Tibial nerve (tissue), 4 donors: ENCODE measurements around the gene EPHX1. TPM values are rescaled to one million over a fixed set of nuclear protein-coding genes. Genes with fewer than 3 reads are reported as not detected.
"Not testable (repeated sequence)": the region's sequence is repeated elsewhere in the genome, so short reads cannot be mapped to it uniquely, and the experiment has no call there.

Experiments
- DNase-seq, 2 donors: peaks; one replicate each; pipeline ENCODE4 v3.0.0-alpha.2; 2019; ENCODE audit warnings: low spot score in 2 of 2
- H3K27ac ChIP-seq, 4 donors: fragments of 200-600 bp; sonication (generic) in 3 of 4; one replicate each; pipeline ENCODE4 v1.5.1; 2017 to 2019; ENCODE audit warnings: mild to moderate bottlenecking in 1 of 4
- H3K27me3 ChIP-seq, 2 donors: fragments of 200-600 bp; sonication (generic) in 1 of 2; one replicate each; pipeline versions ENCODE4 v1.5.1 to v1.6.0; 2017 to 2019
- H3K36me3 ChIP-seq, 3 donors: fragments of 200-600 bp; sonication (generic); one replicate each; pipeline ENCODE4 v1.5.1; 2018 to 2019
- H3K4me1 ChIP-seq, 4 donors: fragments of 200-600 bp; sonication (generic) in 3 of 4; one replicate each; pipeline ENCODE4 v1.5.1; 2017 to 2019
- H3K4me3 ChIP-seq, 4 donors: fragments of 200-600 bp; sonication (generic) in 3 of 4; one replicate each; pipeline ENCODE4 v1.5.1; 2017 to 2019; ENCODE audit warnings: mild to moderate bottlenecking in 1 of 4, moderate library complexity in 1 of 4
- H3K9me3 ChIP-seq, 4 donors: fragments of 200-600 bp; sonication (generic) in 3 of 4; one replicate each; pipeline ENCODE4 v1.5.1; 2017 to 2019
- CTCF ChIP-seq, 5 experiments: fragments of 200-600 bp in 3 of 5; fragments of 450-650 bp in 2 of 5; sonication (generic) in 3 of 5; IDR thresholded peaks; one replicate each; pipeline ENCODE4 v1.5.1; 2016 to 2019; ENCODE audit warnings: antibody characterized with exemption in 5 of 5, mild to moderate bottlenecking in 3 of 5, moderate library complexity in 2 of 5
- EP300 ChIP-seq, 2 donors: sonication (generic); formaldehyde crosslinking; IDR thresholded peaks; one replicate each; pipeline ENCODE4 v1.6.1; 2017; ENCODE audit warnings: antibody characterized with exemption in 2 of 2, mild to moderate bottlenecking in 1 of 2
- POLR2A ChIP-seq, 2 donors: fragments of 450-650 bp; IDR thresholded peaks; one replicate each; pipeline ENCODE4 v1.6.1; 2017; ENCODE audit warnings: antibody characterized with exemption in 2 of 2, mild to moderate bottlenecking in 2 of 2, moderate library complexity in 2 of 2
- WGBS, 2 donors: methylation state at CpG; one replicate each; pipeline ENCODE4 v1.1.5; 2018; 5-methylcytosine and 5-hydroxymethylcytosine counted together
- total RNA-seq, 4 donors: library from RNA; depleted of rRNA; stranded (reverse); fragments of >200 nt; gene quantifications; one replicate each; pipeline ENCODE4 v1.1.0, GENCODE V29; 2016

Gene EPHX1
- total RNA-seq, 4 donors from 2014 or later: 80.1 to 203 (median 133) TPM

DNA sequence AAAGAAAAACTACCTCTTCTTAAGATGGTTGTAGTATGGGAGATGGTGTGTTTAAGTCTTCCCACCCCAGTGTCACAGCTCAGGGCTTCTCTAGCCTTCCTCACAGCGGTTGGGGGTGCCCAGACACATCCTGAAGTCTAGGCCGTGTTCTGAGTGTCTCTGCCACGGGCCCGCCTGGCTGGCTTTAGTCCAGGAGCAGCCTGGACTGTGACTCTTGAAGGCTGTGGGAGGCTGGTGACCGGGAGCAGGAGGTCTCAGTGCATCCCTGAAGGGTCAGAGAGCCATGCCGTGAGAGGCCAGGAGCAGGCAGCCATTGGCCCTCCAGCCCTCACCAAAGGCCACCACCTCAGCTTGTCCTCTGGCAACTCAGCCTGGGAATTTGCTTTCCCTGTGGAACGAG lies 4.5 kb downstream of the EPHX1 start:
- Histone ChIP-seq H3K36me3 (no peaks in the 10 kb centered on the region), H3K27ac (peak overlapping the region; percentile 63 to 89 (median 74)), H3K9me3 (no peaks in the 10 kb centered on the region), H3K4me3 (no peak overlapping the region), H3K27me3 (no peaks in the 10 kb centered on the region), H3K4me1 (peaks cover 0 to 84% (median 62%) of the 10 kb centered on the region in 4 donors)
- 44 to 64% methylated on average over 6 to 7 of the region's 7 CpGs for WGBS, 2 donors
- DNase-seq: no peak
- TF ChIP-seq EP300 (IDR thresholded peaks at IDR 0.05) (no peak), CTCF (IDR thresholded peaks at IDR 0.05) (no peak)

- WGBS, 2 donors: 74 to 85% methylated on average over 6 to 7 of the region's 7 CpGs
- peaks cover 0 to 88% (median 60%) of the 10 kb centered on the region in 4 donors for H3K4me1 ChIP-seq
- not testable (repeated sequence) for DNase-seq, H3K9me3 ChIP-seq, H3K36me3 ChIP-seq, H3K4me3 ChIP-seq, H3K27me3 ChIP-seq
- peak overlapping the region in 3 of 4 donors; percentile 63 to 95 (median 86) for H3K27ac ChIP-seq
These were observed 5.2 kb downstream of the EPHX1 start for GRCh38 chr1:225815090-225815489.

DNA sequence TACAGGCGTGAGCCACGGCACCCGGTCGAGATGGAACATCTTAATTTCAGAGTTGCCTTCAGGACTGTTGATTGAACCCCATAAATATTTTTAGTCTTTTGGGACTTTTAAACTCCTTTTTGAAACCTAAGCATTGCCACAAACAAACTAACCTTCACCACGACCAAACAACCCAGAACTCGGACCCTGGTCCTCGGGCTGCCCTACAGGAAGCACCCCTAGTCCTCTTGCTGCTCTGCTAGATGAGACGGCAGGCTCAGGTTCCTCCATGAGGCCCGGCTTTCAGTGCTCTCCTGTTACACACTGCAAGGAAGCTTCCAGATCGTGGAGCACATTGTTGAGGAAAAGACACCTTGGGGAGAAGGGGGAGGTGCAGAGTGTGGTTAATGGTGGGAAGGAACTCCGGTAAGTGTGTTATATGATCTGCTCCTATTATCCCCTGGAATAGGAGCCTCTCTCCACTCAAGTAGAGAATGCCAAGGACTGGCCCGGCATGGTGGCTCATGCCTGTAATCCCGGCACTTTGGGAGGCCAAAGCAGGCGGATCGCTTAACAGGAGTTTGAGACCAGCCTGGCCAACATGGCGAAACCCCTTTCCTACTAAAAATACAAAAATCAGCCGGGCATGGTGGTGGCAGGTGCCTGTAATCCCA lies 5.7 kb downstream of the EPHX1 start:
- H3K4me3 ChIP-seq: no peak overlapping the region
- TF ChIP-seq EP300 (IDR thresholded peaks at IDR 0.05) (no peak), POLR2A (IDR thresholded peaks at IDR 0.05) (no peak), CTCF (IDR thresholded peaks at IDR 0.05) (no peak)
- DNase-seq: no peak
- peaks cover 0 to 88% (median 60%) of the 10 kb centered on the region in 4 donors for H3K4me1 ChIP-seq
- H3K36me3 ChIP-seq: no peaks in the 10 kb centered on the region
- H3K9me3 ChIP-seq: no peaks in the 10 kb centered on the region
- WGBS, 2 donors: 77 to 81% methylated on average over 17 of the region's 17 CpGs
- H3K27ac ChIP-seq: peak overlapping the region in 3 of 4 donors; percentile 80 to 95 (median 86)
- H3K27me3 ChIP-seq: no peaks in the 10 kb centered on the region

- peak; percentile 34 to 59 for DNase-seq
- Histone ChIP-seq H3K27ac (peak overlapping the region; percentile 14 to 95 (median 83)), H3K27me3 (no peaks in the 10 kb centered on the region), H3K36me3 (peaks cover 0 to 4% (median 0%) of the 10 kb centered on the region in 3 donors), H3K9me3 (no peaks in the 10 kb centered on the region), H3K4me3 (peak overlapping the region in 1 of 4 donors; percentile 6), H3K4me1 (peaks cover 0 to 76% (median 56%) of the 10 kb centered on the region in 4 donors)
- 44 to 52% methylated on average over 12 to 17 of the region's 17 CpGs for WGBS, 2 donors
- peak in 1 of 2 donors; percentile 33 for TF ChIP-seq EP300 (IDR thresholded peaks at IDR 0.05)
- no peak for TF ChIP-seq CTCF (IDR thresholded peaks at IDR 0.05)
These were observed 7.0 kb downstream of the EPHX1 start for GRCh38 chr1:225816643-225817538.

- no peak overlapping the region for H3K4me3 ChIP-seq
- peak; percentile 70 to 72 for DNase-seq
- peaks cover 0 to 75% (median 53%) of the 10 kb centered on the region in 4 donors for H3K4me1 ChIP-seq
- H3K27ac ChIP-seq: peak overlapping the region; percentile 14 to 95 (median 83)
- H3K27me3 ChIP-seq: no peaks in the 10 kb centered on the region
- no peaks in the 10 kb centered on the region for H3K9me3 ChIP-seq
- TF ChIP-seq POLR2A (IDR thresholded peaks at IDR 0.05) (peak in 1 of 2 donors; percentile 18), CTCF (IDR thresholded peaks at IDR 0.05) (no peak), EP300 (IDR thresholded peaks at IDR 0.05) (peak; percentile 38 to 82)
- 24 to 37% methylated on average over 7 to 8 of the region's 8 CpGs for WGBS, 2 donors
- peaks cover 0 to 7% (median 0%) of the 10 kb centered on the region in 3 donors for H3K36me3 ChIP-seq
These were observed 7.7 kb downstream of the EPHX1 start for GRCh38 chr1:225817611-225818061.
